Kidney glomerular epithelial cell (primary cell): Measurements from ENCODE around the gene CTNNA1.

ENCODE experiments used
- DNase-seq: peaks from one replicate; lab custom pipeline; 2025; lab: John Stamatoyannopoulos, UW

Gene CTNNA1

GRCh38 chr5:138949988-138950387 is 196.8 kb downstream of the CTNNA1 start:
- no peak for DNase-seq

GRCh38 chr5:138950421-138951031 is 197.3 kb downstream of the CTNNA1 start:
- DNase-seq = no peak

- no peak for DNase-seq
Observed at GRCh38 chr5:138951091-138951985, 198.1 kb downstream of the CTNNA1 start.

GRCh38 chr5:138951986-138952735 is 198.9 kb downstream of the CTNNA1 start:
- DNase-seq = no peak

DNA sequence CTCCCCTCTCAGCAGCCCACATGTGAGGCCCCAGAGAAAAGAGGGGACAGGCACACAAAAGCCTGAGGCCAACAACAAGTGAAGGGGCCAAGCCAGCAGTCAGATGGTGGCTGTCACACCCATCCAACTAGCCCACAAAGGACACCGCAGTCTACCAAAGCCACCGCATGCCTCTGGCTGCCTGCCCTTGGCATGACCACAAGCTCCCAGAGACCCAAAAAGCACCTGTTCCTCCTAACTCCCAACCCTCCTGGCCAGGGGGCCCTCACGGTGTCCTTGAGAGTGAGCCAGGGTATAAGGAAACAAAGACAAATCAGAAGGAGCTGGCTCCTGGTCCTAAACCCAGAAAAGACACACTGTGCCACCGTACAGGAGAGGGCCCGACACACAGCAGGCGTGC is 199.7 kb downstream of the CTNNA1 start:
- no peak for DNase-seq

DNA sequence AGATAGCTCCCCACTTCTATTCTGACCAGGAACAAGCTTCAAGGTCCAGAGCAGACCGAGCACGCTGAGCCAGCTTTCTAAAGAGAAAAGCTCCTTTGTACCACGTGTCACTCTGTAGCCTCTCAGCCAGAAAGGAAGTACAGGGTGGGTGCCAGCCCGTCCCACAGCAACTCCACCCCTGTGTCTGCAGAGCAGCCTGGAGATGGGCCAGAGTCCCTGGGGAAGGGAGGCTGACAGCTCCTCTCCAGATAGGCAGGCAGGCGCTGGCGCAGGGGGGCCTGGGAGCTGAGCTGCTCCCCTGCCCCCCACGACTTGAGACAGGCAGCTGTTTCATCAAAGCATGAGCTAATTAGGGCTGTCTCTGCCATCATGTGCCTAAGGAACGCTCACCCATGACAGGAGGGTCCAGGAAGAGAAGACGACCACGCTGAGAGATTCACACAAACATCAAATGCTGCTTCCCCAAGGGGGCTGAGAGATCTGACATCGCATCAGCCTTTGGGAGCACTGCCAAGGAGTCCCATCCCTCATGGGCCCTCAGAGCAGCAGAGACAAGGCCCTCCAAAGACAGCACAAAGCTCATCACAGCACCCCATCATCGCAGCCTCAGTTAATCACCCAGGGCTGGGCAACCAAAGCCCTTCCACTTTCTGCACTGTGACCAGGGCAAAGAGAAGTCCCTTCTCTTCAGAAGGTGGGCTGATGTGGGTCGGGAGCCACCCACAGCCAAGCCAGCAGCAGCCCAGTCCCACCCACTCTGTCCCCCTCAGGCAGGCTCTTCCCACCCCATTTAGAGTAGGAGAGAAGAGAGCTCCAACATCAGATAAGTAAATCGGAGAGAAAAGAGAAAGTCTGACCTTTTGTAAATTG is 200.4 kb downstream of the CTNNA1 start:
- DNase-seq = peak; percentile 61

DNA sequence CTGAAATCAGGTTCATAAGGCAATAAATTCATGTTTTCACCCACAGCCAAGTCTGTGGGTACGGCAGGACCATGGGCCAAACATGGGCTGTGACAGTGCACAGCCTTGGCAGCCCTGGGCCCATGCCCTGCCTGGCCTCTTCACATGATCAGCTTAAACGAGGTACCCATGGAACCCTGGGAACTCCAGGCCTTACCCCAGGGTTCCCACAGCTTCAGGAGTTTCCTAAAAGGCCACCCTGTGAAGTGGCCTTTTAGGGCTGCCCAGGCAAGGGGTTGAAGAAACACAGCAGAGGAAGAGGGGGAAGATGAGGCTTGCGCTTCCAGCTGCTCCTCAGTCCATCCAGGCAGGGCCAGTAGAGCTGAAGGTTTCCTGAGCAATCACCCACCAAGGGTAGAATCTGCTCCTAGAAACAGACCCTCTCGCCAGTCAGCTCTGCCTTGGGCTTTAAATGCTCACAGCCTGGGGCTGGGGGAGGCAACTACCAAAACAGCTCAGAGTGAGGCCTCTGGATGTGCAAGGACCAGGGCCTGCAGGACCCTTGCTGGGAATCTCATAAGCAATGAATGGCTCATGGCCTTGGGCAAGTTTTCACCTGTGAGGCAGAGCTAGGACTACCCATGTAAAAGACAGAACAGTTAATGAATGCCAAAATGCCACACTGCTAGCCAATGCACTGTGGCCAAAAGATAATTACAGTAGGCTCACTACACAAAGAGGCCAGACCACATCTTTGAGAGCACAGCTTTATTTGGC is 201.2 kb downstream of the CTNNA1 start:
- no peak for DNase-seq

DNA sequence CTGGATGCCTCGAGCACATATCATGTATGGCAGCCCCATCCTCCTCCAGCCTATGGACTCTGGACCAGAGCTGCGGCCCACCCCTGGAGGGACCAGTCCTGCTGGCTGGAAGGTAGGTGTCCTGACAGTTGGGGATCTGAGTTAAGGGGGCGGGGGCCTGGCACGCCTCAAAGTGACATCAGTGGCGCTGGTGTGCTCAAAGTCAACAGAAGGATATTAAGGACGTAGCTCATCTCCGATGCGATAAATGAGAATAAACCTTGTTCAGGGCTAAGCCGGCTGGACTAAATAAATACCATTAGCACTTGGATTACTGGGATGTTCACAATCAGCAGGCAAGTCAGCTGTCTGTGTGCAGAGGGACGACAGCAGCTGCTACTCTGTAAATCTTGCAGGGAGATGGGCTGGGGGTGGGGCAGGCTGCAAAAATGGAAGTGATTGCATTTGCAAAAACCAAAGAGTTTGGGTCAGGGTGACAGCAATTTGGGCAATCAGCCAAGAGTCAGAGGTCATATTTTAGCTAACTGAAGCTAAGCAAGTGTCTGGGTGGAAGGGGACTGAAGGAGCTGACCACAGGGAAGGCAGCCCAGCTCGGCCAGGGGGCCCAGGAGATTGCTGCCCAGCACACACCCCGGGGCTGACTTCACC is 201.9 kb downstream of the CTNNA1 start:
- no peak for DNase-seq

DNA sequence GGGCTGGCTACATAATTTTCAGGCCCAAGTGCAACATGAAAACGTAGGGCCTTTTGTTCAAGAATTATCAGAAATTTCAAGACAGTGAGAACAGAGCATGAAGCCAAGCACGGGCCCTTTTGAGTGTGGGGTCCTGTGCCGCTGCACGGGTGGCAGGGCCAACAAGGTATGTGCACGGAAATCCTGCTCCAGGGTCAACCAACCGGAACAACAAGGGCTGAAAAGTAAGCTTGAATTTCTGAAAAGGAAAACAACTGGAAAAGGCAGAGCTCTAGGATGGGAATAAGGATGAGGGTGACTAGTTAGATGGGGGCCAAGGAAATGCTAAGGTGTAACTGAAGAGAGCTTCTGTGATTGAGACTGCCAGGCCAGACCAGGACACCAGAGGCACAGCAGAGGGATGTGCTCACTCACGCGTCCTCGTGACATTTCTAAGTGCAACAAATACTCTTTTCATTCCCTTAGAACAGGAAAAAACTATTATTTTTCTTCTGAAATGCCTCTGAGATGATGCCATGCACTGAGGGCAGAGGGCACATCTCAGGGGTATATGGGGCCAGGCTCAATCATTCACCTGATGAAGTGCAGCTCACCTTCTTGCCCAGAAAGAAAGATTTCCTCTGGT is 202.6 kb downstream of the CTNNA1 start:
- peak; percentile 16 for DNase-seq

GRCh38 chr5:138956801-138957200 is 203.6 kb downstream of the CTNNA1 start:
- DNase-seq = no peak

DNA sequence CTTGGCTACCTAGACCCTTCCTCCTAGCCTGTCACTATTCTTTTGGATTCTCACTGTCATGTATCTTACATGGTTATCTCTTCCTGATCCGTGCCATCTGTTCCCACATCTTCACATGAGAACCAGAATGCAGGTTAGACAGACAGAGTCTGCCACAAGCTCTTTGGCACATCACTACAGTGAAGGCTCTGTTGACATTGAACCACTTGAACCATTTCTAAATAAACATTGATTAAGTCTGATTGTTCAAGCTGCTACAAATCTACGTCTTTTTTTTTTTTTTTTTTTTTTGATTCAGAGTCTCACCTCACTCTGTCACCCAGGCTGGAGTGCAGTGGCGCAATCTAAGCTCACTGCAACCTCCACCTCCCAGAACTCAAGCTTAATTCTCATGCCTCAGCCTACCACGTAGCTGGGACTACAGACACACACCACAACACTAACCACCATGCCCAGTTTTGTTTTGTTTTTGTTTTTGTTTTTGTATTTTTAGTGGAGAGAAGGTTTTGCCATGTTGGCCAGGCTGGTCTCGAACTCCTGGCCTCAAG is 207.0 kb downstream of the CTNNA1 start:
- DNase-seq = no peak

GRCh38 chr5:138961221-138961620 is 208.0 kb downstream of the CTNNA1 start:
- DNase-seq = no peak

GRCh38 chr5:138961729-138962128 is 208.5 kb downstream of the CTNNA1 start:
- no peak for DNase-seq

DNA sequence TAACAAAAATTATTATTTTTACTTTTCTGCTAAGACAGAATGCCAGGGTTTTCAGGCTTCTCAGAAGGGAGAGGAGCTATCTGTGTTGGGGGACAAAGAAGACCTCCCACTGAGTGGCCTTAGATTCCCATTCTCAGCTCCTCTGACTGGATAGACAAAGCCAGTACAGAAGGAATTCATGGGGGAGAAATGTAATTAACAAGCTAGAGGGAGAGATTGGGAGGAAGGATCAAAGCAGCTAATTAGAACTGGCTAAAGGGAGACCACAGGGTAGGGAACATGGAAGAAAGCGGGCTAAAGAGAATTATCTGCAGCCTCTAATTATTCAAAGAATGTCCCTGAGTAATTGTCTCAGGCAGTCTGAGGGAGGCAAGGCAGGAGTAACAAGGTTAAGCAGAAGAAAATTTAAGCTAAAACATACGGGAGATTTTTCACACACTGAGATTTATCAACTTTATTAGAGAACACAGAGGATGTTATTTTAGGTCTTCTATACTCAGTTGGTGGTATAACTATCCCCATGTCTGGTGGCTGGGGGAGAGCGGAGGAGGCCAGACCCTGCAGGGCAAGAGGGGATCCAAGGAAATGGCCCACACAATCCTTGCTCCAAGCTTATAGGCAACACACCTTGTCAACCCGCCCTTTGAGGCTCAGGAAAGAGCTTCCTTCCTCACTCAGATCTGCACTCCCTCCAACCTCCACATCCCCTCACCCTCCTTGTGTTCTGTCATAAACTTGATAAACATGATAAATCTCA is 209.6 kb downstream of the CTNNA1 start:
- no peak for DNase-seq

GRCh38 chr5:138963763-138964371 is 210.6 kb downstream of the CTNNA1 start:
- no peak for DNase-seq

DNA sequence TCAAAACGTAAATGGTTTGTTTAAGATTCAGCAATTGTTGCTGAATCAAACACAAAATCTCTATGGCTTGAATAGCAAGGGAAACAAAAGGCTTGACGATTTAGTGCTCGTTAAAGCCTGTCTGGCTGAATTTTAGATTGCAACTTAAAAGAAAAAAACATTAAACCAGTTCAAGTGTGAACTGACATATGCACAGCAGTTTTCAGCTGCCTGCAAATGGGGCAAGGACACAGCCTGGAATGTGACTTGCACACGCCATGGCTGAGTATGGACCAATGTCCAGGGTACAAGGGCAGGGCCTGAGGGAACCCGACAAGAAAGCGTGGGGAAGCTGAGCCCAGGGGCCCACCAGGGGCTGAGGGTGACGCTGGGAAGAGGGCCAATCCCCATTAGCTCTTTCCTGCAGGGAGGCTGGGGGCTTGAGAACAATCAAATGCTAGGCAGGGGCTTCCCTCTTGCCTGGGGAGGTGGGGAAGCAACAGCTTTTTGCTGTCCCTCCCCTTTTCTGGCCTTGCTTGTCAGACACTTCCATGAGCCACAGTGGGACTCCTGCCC is 211.5 kb downstream of the CTNNA1 start:
- DNase-seq = no peak

- no peak for DNase-seq
Observed at GRCh38 chr5:138965626-138966025, 212.4 kb downstream of the CTNNA1 start.
